SK-N-SH treated with all-trans-retinoic acid at 6 μM for 48 hours (cell line): ENCODE results near the gene PPP2R3B.

Experiments used
- ATAC-seq: fragments of 200-7000 bp; cut with Tn5 transposase; 3 replicates; pipeline ENCODE4 v1.9.1; 2020; ENCODE audit warnings: mild to moderate bottlenecking, moderate library complexity
- BACH2 ChIP-seq: fragments of 250-450 bp; sonication (Bioruptor Pico); IDR thresholded peaks from 2 replicates; pipeline ENCODE4 v1.9.0; 2021; ENCODE audit warnings: mild to moderate bottlenecking, borderline replicate concordance
- CREB5 ChIP-seq: fragments of 250-450 bp; sonication (Bioruptor Pico); IDR thresholded peaks from 2 replicates; pipeline ENCODE4 v1.5.1; 2020; ENCODE audit warnings: low read depth, mild to moderate bottlenecking, moderate library complexity
- CSDC2 ChIP-seq: fragments of 250-450 bp; sonication (Bioruptor Pico); IDR thresholded peaks from 2 replicates; pipeline ENCODE4 v1.5.0; 2020; ENCODE audit warnings: mild to moderate bottlenecking, moderate library complexity
- CSRNP3 ChIP-seq: fragments of 250-450 bp; sonication (Bioruptor Pico); IDR thresholded peaks from 2 replicates; pipeline ENCODE4 v1.5.1; 2021; ENCODE audit warnings: mild to moderate bottlenecking, moderate library complexity
- ESRRG ChIP-seq: fragments of 250-450 bp; sonication (Bioruptor Pico); IDR thresholded peaks from 2 replicates; pipeline ENCODE4 v1.6.1; 2021; ENCODE audit warnings: mild to moderate bottlenecking
- GLIS3 ChIP-seq: fragments of 250-450 bp; sonication (Bioruptor Pico); IDR thresholded peaks from 2 replicates; pipeline ENCODE4 v1.5.0; 2020; ENCODE audit warnings: mild to moderate bottlenecking, moderate library complexity
- ISL1 ChIP-seq: fragments of 250-450 bp; sonication (Bioruptor Pico); IDR thresholded peaks from 2 replicates; pipeline ENCODE4 v2.1.2; 2022; ENCODE audit warnings: mild to moderate bottlenecking, moderate library complexity
- OSR1 ChIP-seq: fragments of 250-450 bp; sonication (Bioruptor Pico); IDR thresholded peaks from 2 replicates; pipeline ENCODE4 v1.8.0; 2022; ENCODE audit warnings: moderate library complexity, mild to moderate bottlenecking, inconsistent platforms
- PATZ1 ChIP-seq: fragments of 250-450 bp; sonication (Bioruptor Pico); IDR thresholded peaks from 2 replicates; pipeline ENCODE4 v1.8.0; 2020; ENCODE audit warnings: mild to moderate bottlenecking, moderate library complexity, borderline replicate concordance
- POU6F1 ChIP-seq: fragments of 250-450 bp; sonication (Bioruptor Pico); IDR thresholded peaks from 2 replicates; pipeline ENCODE4 v1.8.0; 2021; ENCODE audit warnings: low read depth, mild to moderate bottlenecking, moderate library complexity, borderline replicate concordance
- RARB ChIP-seq: fragments of 250-450 bp; sonication (Bioruptor Pico); IDR thresholded peaks from 2 replicates; pipeline ENCODE4 v1.8.0; 2021; ENCODE audit warnings: mild to moderate bottlenecking, moderate library complexity
- SNAI2 ChIP-seq: fragments of 250-450 bp; sonication (Bioruptor Pico); IDR thresholded peaks from 2 replicates; pipeline ENCODE4 v1.5.0; 2020; ENCODE audit warnings: mild to moderate bottlenecking, moderate library complexity
- TCF4 ChIP-seq: fragments of 250-450 bp; sonication (Bioruptor Pico); IDR thresholded peaks from 2 replicates; pipeline ENCODE4 v1.8.0; 2021; ENCODE audit warnings: mild to moderate bottlenecking, moderate library complexity, borderline replicate concordance
- TOX ChIP-seq: fragments of 250-450 bp; sonication (Bioruptor Pico); IDR thresholded peaks from 2 replicates; pipeline ENCODE4 v1.8.0; 2021; ENCODE audit warnings: mild to moderate bottlenecking, moderate library complexity, borderline replicate concordance
- TSHZ2 ChIP-seq: fragments of 250-450 bp; sonication (Bioruptor Pico); IDR thresholded peaks from 2 replicates; pipeline ENCODE4 v1.5.0; 2020; ENCODE audit warnings: mild to moderate bottlenecking, moderate library complexity
- ZC3H10 ChIP-seq: fragments of 250-450 bp; sonication (Bioruptor Pico); IDR thresholded peaks from 2 replicates; pipeline ENCODE4 v1.5.1; 2021; ENCODE audit warnings: mild to moderate bottlenecking, moderate library complexity
- ZFP30 ChIP-seq: fragments of 450-650 bp; formaldehyde crosslinking; IDR thresholded peaks from 2 replicates; pipeline ENCODE4 v1.5.0; 2022; ENCODE audit warnings: mild to moderate bottlenecking, moderate library complexity
- ZNF565 ChIP-seq: fragments of 450-650 bp; formaldehyde crosslinking; conservative IDR thresholded peaks from 2 replicates; pipeline ENCODE4 v1.5.0; 2020; ENCODE audit warnings: low read depth, mild to moderate bottlenecking, moderate library complexity
- ZNF70 ChIP-seq: fragments of 450-650 bp; formaldehyde crosslinking; IDR thresholded peaks from 2 replicates; pipeline ENCODE4 v1.5.0; 2020; ENCODE audit warnings: mild to moderate bottlenecking, moderate library complexity
- ZNF8 ChIP-seq: fragments of 450-650 bp; formaldehyde crosslinking; IDR thresholded peaks from 2 replicates; pipeline ENCODE4 v1.5.0; 2020; ENCODE audit warnings: mild to moderate bottlenecking, moderate library complexity

The PPP2R3B gene

GRCh38 chrX:392575-392846, 5.8 kb upstream of the PPP2R3B start:
- no peak for TF ChIP-seq ZC3H10 (CRISPR knock-in tag)
- no peak for TF ChIP-seq POU6F1 (CRISPR knock-in tag)
- no peak for TF ChIP-seq RARB (CRISPR knock-in tag)
- no peak for TF ChIP-seq TSHZ2 (CRISPR knock-in tag)
- TF ChIP-seq BACH2 (CRISPR knock-in tag), result no peak
- no peak for TF ChIP-seq ISL1 (CRISPR knock-in tag)
- no peak for TF ChIP-seq TOX (CRISPR knock-in tag)
- TF ChIP-seq ZNF8 (CRISPR knock-in tag), result no peak
- no peak for TF ChIP-seq ZNF565
- no peak for TF ChIP-seq CSRNP3
- TF ChIP-seq PATZ1 (CRISPR knock-in tag), result no peak
- TF ChIP-seq GLIS3 (CRISPR knock-in tag), result no peak
- no peak for TF ChIP-seq CSDC2 (CRISPR knock-in tag)
- ATAC-seq, result no peak

GRCh38 chrX:391717-392574, 5.2 kb upstream of the PPP2R3B start:
- ATAC-seq, result no peak
- TF ChIP-seq PATZ1 (CRISPR knock-in tag), result no peak
- TF ChIP-seq ZFP30 (CRISPR knock-in tag), result no peak
- TF ChIP-seq CSDC2 (CRISPR knock-in tag), result no peak
- TF ChIP-seq OSR1 (CRISPR knock-in tag), result no peak
- no peak for TF ChIP-seq GLIS3 (CRISPR knock-in tag)
- TF ChIP-seq SNAI2 (CRISPR knock-in tag), result no peak
- no peak for TF ChIP-seq ESRRG (CRISPR knock-in tag)
- no peak for TF ChIP-seq ZNF8 (CRISPR knock-in tag)
- TF ChIP-seq ZNF70 (CRISPR knock-in tag), result no peak
- no peak for TF ChIP-seq TSHZ2 (CRISPR knock-in tag)
- TF ChIP-seq CSRNP3, result no peak
- TF ChIP-seq BACH2 (CRISPR knock-in tag), result no peak
- no peak for TF ChIP-seq CREB5 (CRISPR knock-in tag)
- TF ChIP-seq TCF4 (CRISPR knock-in tag), result no peak
- TF ChIP-seq ZNF565, result no peak
- no peak for TF ChIP-seq POU6F1 (CRISPR knock-in tag)
